ENCODE results near the gene TBC1D12. TPM values are rescaled to one million over a fixed set of nuclear protein-coding genes. Genes with fewer than 3 reads are reported as not detected.
A peak's percentile ranks its signal among the peaks of the same experiment; 100 is the strongest.

The TBC1D12 gene
- 0.85 and 1.4 TPM in 2 replicates for total RNA-seq

GRCh38 chr10:94402204-94402842, at the start of gene TBC1D12:
TBC1D12 (plus strand) TSS chr10:94402541; CDS start chr10:94402614, 73 bp downstream.
- Mint-ChIP-seq H3K36me3 (ENCODE audit: low read depth) (no peaks in the 10 kb centered on the region), H3K4me1 (ENCODE audit: low read depth) (peaks cover 7% of the 10 kb centered on the region), H3K4me3 (ENCODE audit: low read depth) (peak within 1 kb of the TSS; percentile 64), H3K27ac (no peak within 1 kb of the TSS), H3K9me3 (no peaks in the 10 kb centered on the region), H3K27me3 (ENCODE audit: low read depth) (peaks cover 61% of the 10 kb centered on the region)
- intact Hi-C loops (cut with micrococcal nuclease): loop anchor here (2.0 to 5.0 kb wide), 2 partner anchors 40 to 145 kb away; partner anchors contain the start of genes HELLS and NOC3L
- peak; percentile 16 for DNase-seq (ENCODE audit: low spot score)

- peaks cover 8% of the 10 kb centered on the region for H3K4me1 Mint-ChIP-seq (ENCODE audit: low read depth)
- no peaks in the 10 kb centered on the region for H3K9me3 Mint-ChIP-seq
- peaks cover 72% of the 10 kb centered on the region for H3K36me3 Mint-ChIP-seq (ENCODE audit: low read depth)
Observed at GRCh38 chr10:94353336-94353735, 49.0 kb upstream of the TBC1D12 start.

GRCh38 chr10:94355841-94356240, 46.5 kb upstream of the TBC1D12 start:
- intact Hi-C loops (cut with micrococcal nuclease): no loop called here
- Mint-ChIP-seq H3K9me3 (no peaks in the 10 kb centered on the region), H3K4me1 (ENCODE audit: low read depth) (peaks cover 18% of the 10 kb centered on the region), H3K4me3 (ENCODE audit: low read depth) (no peak overlapping the region), H3K36me3 (ENCODE audit: low read depth) (peaks cover 78% of the 10 kb centered on the region), H3K27ac (no peak overlapping the region), H3K27me3 (ENCODE audit: low read depth) (no peaks in the 10 kb centered on the region)
- DNase-seq (ENCODE audit: low spot score): no peak

More at GRCh38 chr10:94353336-94353735, 49.0 kb upstream of the TBC1D12 start:
- no peak overlapping the region for H3K4me3 Mint-ChIP-seq (ENCODE audit: low read depth)
- DNase-seq (ENCODE audit: low spot score): no peak
- intact Hi-C loops (cut with micrococcal nuclease): no loop called here
- no peak overlapping the region for H3K27ac Mint-ChIP-seq
- H3K27me3 Mint-ChIP-seq (ENCODE audit: low read depth): no peaks in the 10 kb centered on the region

- no peak for DNase-seq (ENCODE audit: low spot score)
- H3K27ac Mint-ChIP-seq: no peak overlapping the region
- H3K36me3 Mint-ChIP-seq (ENCODE audit: low read depth): peaks cover 68% of the 10 kb centered on the region
- H3K4me3 Mint-ChIP-seq (ENCODE audit: low read depth): no peak overlapping the region
- H3K9me3 Mint-ChIP-seq: no peaks in the 10 kb centered on the region
- intact Hi-C loops (cut with micrococcal nuclease): no loop called here
- peaks cover 27% of the 10 kb centered on the region for H3K4me1 Mint-ChIP-seq (ENCODE audit: low read depth)
- H3K27me3 Mint-ChIP-seq (ENCODE audit: low read depth): no peaks in the 10 kb centered on the region
Observed at GRCh38 chr10:94357193-94357592, 45.1 kb upstream of the TBC1D12 start.

- Mint-ChIP-seq H3K4me1 (ENCODE audit: low read depth) (peaks cover 27% of the 10 kb centered on the region), H3K27me3 (ENCODE audit: low read depth) (no peaks in the 10 kb centered on the region), H3K36me3 (ENCODE audit: low read depth) (peaks cover 62% of the 10 kb centered on the region), H3K4me3 (ENCODE audit: low read depth) (no peak overlapping the region), H3K27ac (no peak overlapping the region), H3K9me3 (no peaks in the 10 kb centered on the region)
- intact Hi-C loops (cut with micrococcal nuclease): no loop called here
- DNase-seq (ENCODE audit: low spot score): no peak
Observed at GRCh38 chr10:94358480-94358879, 43.9 kb upstream of the TBC1D12 start.

- no peak for DNase-seq (ENCODE audit: low spot score)
- Mint-ChIP-seq H3K4me1 (ENCODE audit: low read depth) (peaks cover 27% of the 10 kb centered on the region), H3K27me3 (ENCODE audit: low read depth) (peaks cover 13% of the 10 kb centered on the region), H3K36me3 (ENCODE audit: low read depth) (peaks cover 49% of the 10 kb centered on the region), H3K4me3 (ENCODE audit: low read depth) (peak overlapping the region; percentile 95), H3K9me3 (no peaks in the 10 kb centered on the region), H3K27ac (no peak overlapping the region)
- intact Hi-C loops (cut with micrococcal nuclease): loop anchor here (5.0 kb wide), 2 partner anchors 39 to 186 kb away; partner anchors contain the start of gene HELLS
Observed at GRCh38 chr10:94361171-94361794, 41.1 kb upstream of the TBC1D12 start.

- peak within 1 kb of the TSS; percentile 90 for H3K27ac Mint-ChIP-seq
- peaks cover 21% of the 10 kb centered on the region for H3K4me1 Mint-ChIP-seq (ENCODE audit: low read depth)
- no peaks in the 10 kb centered on the region for H3K9me3 Mint-ChIP-seq
- peaks cover 35% of the 10 kb centered on the region for H3K36me3 Mint-ChIP-seq (ENCODE audit: low read depth)
- peaks cover 13% of the 10 kb centered on the region for H3K27me3 Mint-ChIP-seq (ENCODE audit: low read depth)
- H3K4me3 Mint-ChIP-seq (ENCODE audit: low read depth): peak within 1 kb of the TSS; percentile 95
- intact Hi-C loops (cut with micrococcal nuclease): loop anchor here (1.0 to 5.0 kb wide), 5 partner anchors 40 to 660 kb away; partner anchors contain the start of genes FRA10AC1, HELLS and TBC1D12
- DNase-seq (ENCODE audit: low spot score): peak; percentile 90
Observed at GRCh38 chr10:94362360-94363250, 39.7 kb upstream of the TBC1D12 start, which contains the start of gene NOC3L. NOC3L (minus strand) TSS chr10:94362939; CDS start chr10:94362838, 101 bp downstream.

GRCh38 chr10:94363251-94363565, 39.1 kb upstream of the TBC1D12 start:
- DNase-seq (ENCODE audit: low spot score): no peak
- intact Hi-C loops (cut with micrococcal nuclease): loop anchor here (2.0 to 5.0 kb wide), 3 partner anchors 40 to 184 kb away; partner anchors contain the start of genes HELLS and TBC1D12
- Mint-ChIP-seq H3K9me3 (no peaks in the 10 kb centered on the region), H3K4me1 (ENCODE audit: low read depth) (peaks cover 19% of the 10 kb centered on the region), H3K4me3 (ENCODE audit: low read depth) (peak overlapping the region; percentile 95), H3K27me3 (ENCODE audit: low read depth) (peaks cover 13% of the 10 kb centered on the region), H3K36me3 (ENCODE audit: low read depth) (peaks cover 29% of the 10 kb centered on the region), H3K27ac (no peak overlapping the region)

GRCh38 chr10:94364482-94364881, 37.9 kb upstream of the TBC1D12 start:
- peaks cover 15% of the 10 kb centered on the region for H3K27me3 Mint-ChIP-seq (ENCODE audit: low read depth)
- intact Hi-C loops (cut with micrococcal nuclease): loop anchor here (5.0 kb wide), 2 partner anchors 42 to 183 kb away; partner anchors contain the start of gene HELLS
- H3K4me3 Mint-ChIP-seq (ENCODE audit: low read depth): peak overlapping the region; percentile 3
- no peak overlapping the region for H3K27ac Mint-ChIP-seq
- peaks cover 14% of the 10 kb centered on the region for H3K4me1 Mint-ChIP-seq (ENCODE audit: low read depth)
- no peaks in the 10 kb centered on the region for H3K9me3 Mint-ChIP-seq
- DNase-seq (ENCODE audit: low spot score): no peak
- peaks cover 17% of the 10 kb centered on the region for H3K36me3 Mint-ChIP-seq (ENCODE audit: low read depth)

- Mint-ChIP-seq H3K4me1 (ENCODE audit: low read depth) (peaks cover 5% of the 10 kb centered on the region), H3K27me3 (ENCODE audit: low read depth) (peaks cover 19% of the 10 kb centered on the region), H3K36me3 (ENCODE audit: low read depth) (peaks cover 4% of the 10 kb centered on the region), H3K27ac (no peak overlapping the region), H3K9me3 (no peaks in the 10 kb centered on the region), H3K4me3 (ENCODE audit: low read depth) (no peak overlapping the region)
- DNase-seq (ENCODE audit: low spot score): no peak
- intact Hi-C loops (cut with micrococcal nuclease): no loop called here
Observed at GRCh38 chr10:94366382-94366781, 36.0 kb upstream of the TBC1D12 start.

- Mint-ChIP-seq H3K4me1 (ENCODE audit: low read depth) (no peaks in the 10 kb centered on the region), H3K9me3 (no peaks in the 10 kb centered on the region), H3K27ac (no peak overlapping the region), H3K4me3 (ENCODE audit: low read depth) (no peak overlapping the region), H3K36me3 (ENCODE audit: low read depth) (no peaks in the 10 kb centered on the region), H3K27me3 (ENCODE audit: low read depth) (peaks cover 21% of the 10 kb centered on the region)
- intact Hi-C loops (cut with micrococcal nuclease): no loop called here
- DNase-seq (ENCODE audit: low spot score): no peak
Observed at GRCh38 chr10:94370501-94370900, 31.8 kb upstream of the TBC1D12 start.

GRCh38 chr10:94375374-94375773, 27.0 kb upstream of the TBC1D12 start:
- Mint-ChIP-seq H3K27me3 (ENCODE audit: low read depth) (peaks cover 25% of the 10 kb centered on the region), H3K27ac (no peak overlapping the region), H3K36me3 (ENCODE audit: low read depth) (no peaks in the 10 kb centered on the region), H3K9me3 (no peaks in the 10 kb centered on the region), H3K4me1 (ENCODE audit: low read depth) (no peaks in the 10 kb centered on the region), H3K4me3 (ENCODE audit: low read depth) (no peak overlapping the region)
- DNase-seq (ENCODE audit: low spot score): no peak
- intact Hi-C loops (cut with micrococcal nuclease): no loop called here
